ENCODE measurements around the gene LRGUK.

The LRGUK gene

GRCh38 chr7:134297489-134297888 lies 170.3 kb downstream of the LRGUK start:
- Histone ChIP-seq H3K4me3 (no peak overlapping the region), H3K27ac (no peak overlapping the region)
- no peak for DNase-seq (ENCODE audit: low spot score)
- TF ChIP-seq, protein P1, sequence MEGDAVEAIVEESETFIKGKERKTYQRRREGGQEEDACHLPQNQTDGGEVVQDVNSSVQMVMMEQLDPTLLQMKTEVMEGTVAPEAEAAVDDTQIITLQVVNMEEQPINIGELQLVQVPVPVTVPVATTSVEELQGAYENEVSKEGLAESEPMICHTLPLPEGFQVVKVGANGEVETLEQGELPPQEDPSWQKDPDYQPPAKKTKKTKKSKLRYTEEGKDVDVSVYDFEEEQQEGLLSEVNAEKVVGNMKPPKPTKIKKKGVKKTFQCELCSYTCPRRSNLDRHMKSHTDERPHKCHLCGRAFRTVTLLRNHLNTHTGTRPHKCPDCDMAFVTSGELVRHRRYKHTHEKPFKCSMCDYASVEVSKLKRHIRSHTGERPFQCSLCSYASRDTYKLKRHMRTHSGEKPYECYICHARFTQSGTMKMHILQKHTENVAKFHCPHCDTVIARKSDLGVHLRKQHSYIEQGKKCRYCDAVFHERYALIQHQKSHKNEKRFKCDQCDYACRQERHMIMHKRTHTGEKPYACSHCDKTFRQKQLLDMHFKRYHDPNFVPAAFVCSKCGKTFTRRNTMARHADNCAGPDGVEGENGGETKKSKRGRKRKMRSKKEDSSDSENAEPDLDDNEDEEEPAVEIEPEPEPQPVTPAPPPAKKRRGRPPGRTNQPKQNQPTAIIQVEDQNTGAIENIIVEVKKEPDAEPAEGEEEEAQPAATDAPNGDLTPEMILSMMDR (IDR thresholded peaks at IDR 0.05): no peak

GRCh38 chr7:134298902-134299683 lies 172.0 kb downstream of the LRGUK start:
- TF ChIP-seq, protein P1 (IDR thresholded peaks at IDR 0.05): no peak
- Histone ChIP-seq H3K4me3 (no peak overlapping the region), H3K27ac (no peak overlapping the region)
- no peak for DNase-seq (ENCODE audit: low spot score)

- Histone ChIP-seq H3K4me3 (no peak overlapping the region), H3K27ac (no peak overlapping the region)
- DNase-seq (ENCODE audit: low spot score): no peak
- TF ChIP-seq, protein P1 (IDR thresholded peaks at IDR 0.05): no peak
Observed at GRCh38 chr7:134300988-134301387, 173.8 kb downstream of the LRGUK start.

DNA sequence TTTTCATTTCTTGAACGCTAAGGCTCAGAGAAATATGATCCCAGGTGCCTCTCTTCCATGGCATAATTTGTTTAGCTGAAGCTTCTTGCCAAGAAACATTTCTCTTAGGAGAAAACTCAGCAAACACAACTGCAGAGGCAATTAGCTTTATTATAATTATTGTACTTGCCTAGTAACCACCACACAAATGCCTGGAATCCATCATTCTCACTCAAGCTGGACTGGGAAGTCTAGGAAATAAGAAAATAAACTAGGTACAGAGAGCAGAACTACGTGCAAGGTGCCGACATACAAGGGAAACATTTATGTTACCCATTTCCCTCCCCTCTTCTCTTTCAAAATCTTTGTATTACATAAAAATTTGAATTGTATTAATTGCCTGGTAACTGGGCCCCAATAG lies 174.5 kb downstream of the LRGUK start:
- H3K4me3 ChIP-seq: no peak overlapping the region
- DNase-seq (ENCODE audit: low spot score): no peak
- no peak overlapping the region for H3K27ac ChIP-seq
- TF ChIP-seq, protein P1 (IDR thresholded peaks at IDR 0.05): no peak

DNA sequence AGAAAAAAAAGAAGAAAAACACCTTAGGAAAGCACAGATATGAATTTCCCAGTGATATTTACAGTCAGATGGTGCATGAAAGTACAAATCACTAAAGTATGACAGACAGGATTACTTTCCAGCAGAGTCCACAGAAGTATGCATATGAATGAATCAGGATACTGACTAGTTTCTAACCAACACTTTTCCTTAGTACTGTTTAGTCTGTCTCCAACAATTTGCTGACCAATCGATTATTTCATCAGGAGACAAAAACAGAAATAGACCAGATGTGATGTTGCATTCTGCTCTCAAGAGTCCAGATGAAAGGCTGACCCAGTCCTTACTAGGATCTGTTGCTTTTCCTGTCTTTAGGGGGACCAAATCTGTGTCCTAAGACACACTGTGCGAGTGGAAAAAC lies 175.0 kb downstream of the LRGUK start:
- TF ChIP-seq, protein P1 (IDR thresholded peaks at IDR 0.05): no peak
- Histone ChIP-seq H3K4me3 (no peak overlapping the region), H3K27ac (no peak overlapping the region)
- DNase-seq (ENCODE audit: low spot score): no peak

- Histone ChIP-seq H3K4me3 (no peak overlapping the region), H3K27ac (no peak overlapping the region)
- no peak for DNase-seq (ENCODE audit: low spot score)
- TF ChIP-seq, protein P1 (IDR thresholded peaks at IDR 0.05): no peak
Observed at GRCh38 chr7:134307320-134307719, 180.2 kb downstream of the LRGUK start.

DNA sequence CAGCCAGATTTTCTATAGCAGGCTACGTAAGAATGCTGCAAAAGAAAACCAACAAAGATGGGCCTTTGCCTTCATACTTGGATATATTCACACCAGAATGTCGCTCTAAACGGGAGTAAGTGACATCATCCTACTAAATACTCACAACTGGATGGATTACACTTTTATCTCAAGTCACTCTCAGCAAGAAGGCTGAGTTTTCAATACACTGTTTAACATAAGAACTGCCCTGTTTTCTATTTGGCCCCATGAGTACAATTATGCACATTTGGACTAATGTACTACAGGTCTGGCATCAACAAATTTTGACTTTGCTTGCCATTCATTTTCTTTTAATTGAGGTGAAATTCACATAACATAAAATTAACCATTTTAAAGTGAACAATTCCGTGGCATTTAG lies 181.4 kb downstream of the LRGUK start:
- DNase-seq (ENCODE audit: low spot score): no peak
- H3K4me3 ChIP-seq: no peak overlapping the region
- TF ChIP-seq, protein P1 (IDR thresholded peaks at IDR 0.05): no peak
- no peak overlapping the region for H3K27ac ChIP-seq

All from coronary artery (tissue), 2 donors.